ENCODE measurements around the gene STEAP1B.

GRCh38 chr7:22432203-22432718 is 67.7 kb downstream of the STEAP1B start:
- TF ChIP-seq CTCF (conservative IDR thresholded peaks at IDR 0.05 in 1 of 2, IDR thresholded peaks at IDR 0.05 in 1 of 2; ENCODE audit: extremely low read depth in 1 of 2, insufficient read depth in 1 of 2, low read depth in 1 of 2, low read length in 2 of 2) (no peak), EZH2 (IDR thresholded peaks at IDR 0.05; ENCODE audit: borderline replicate concordance, low read length) (no peak)
